Adrenal gland (tissue), 12 donors: ENCODE data around the gene WDR26. TPM values are rescaled to one million over a fixed set of nuclear protein-coding genes. Genes with fewer than 3 reads are reported as not detected.

Source experiments
- DNase-seq, 7 donors: peaks; one replicate each; pipeline ENCODE4 v3.0.0-alpha.2; 2019 to 2020
- H3K27ac ChIP-seq, 5 donors: fragments of 200-600 bp; sonication (generic) in 4 of 5; 1 replicate in 3 of 5; 2 replicates in 2 of 5; pipeline versions ENCODE4 v1.5.1 to v1.8.0; 2016 to 2020; ENCODE audit warnings: mild to moderate bottlenecking in 1 of 5
- H3K27me3 ChIP-seq: fragments of 200-600 bp; 2 replicates; pipeline ENCODE4 v1.8.0; 2021
- H3K36me3 ChIP-seq, 2 donors: fragments of 200-600 bp; replicated peaks in 1 of 2; 1 replicate in 1 of 2; 2 replicates in 1 of 2; pipeline versions ENCODE4 v1.5.1 to v1.8.0; 2018 to 2022
- H3K4me1 ChIP-seq, 2 donors: fragments of 200-600 bp; replicated peaks in 1 of 2; 1 replicate in 1 of 2; 2 replicates in 1 of 2; pipeline versions ENCODE4 v1.5.1 to v1.8.0; 2018 to 2021
- H3K4me3 ChIP-seq, 4 donors: fragments of 200-600 bp; sonication (generic) in 3 of 4; one replicate each; pipeline ENCODE4 v1.5.1; 2016 to 2018
- H3K9me3 ChIP-seq, 3 donors: fragments of 200-600 bp; sonication (generic) in 1 of 3; replicated peaks in 1 of 3; 1 replicate in 2 of 3; 2 replicates in 1 of 3; pipeline versions ENCODE4 v1.5.1 to v1.8.0; 2016 to 2021
- POLR2A ChIP-seq, 2 donors: fragments of 450-650 bp; IDR thresholded peaks; one replicate each; pipeline ENCODE4 v1.6.1; 2017; ENCODE audit warnings: antibody characterized with exemption in 2 of 2, mild to moderate bottlenecking in 2 of 2, moderate library complexity in 1 of 2
- WGBS, 4 donors: extraction: QIAGEN DNeasy Blood & Tissue Kit in 2 of 4; methylation state at CpG; one replicate each; pipeline versions ENCODE4 v1.1.5 to v1.1.7; 2013 to 2017; 5-methylcytosine and 5-hydroxymethylcytosine counted together
- intact Hi-C, 2 donors: fragments of 100-400 bp; cut with DNase I; formaldehyde crosslinking; loops; one replicate each; pipeline versions ENCODE4 v1.14.1 to v1.15.0; 2022 to 2023
- polyA plus RNA-seq, 3 donors: library from polyadenylated mRNA; stranded (reverse); fragments of 200-250 nt in 2 of 3; fragments of 350-450 nt in 1 of 3; fragmentation: Illumina TruSeq in 1 of 3; extraction: RNeasy Lipid Tissue Mini Kit (QIAGEN cat#74804) in 1 of 3; gene quantifications; one replicate each; pipeline ENCODE4 v1.2.3, GENCODE V29; 2013 to 2014
- total RNA-seq, 9 donors: library from RNA; depleted of rRNA in 4 of 9; stranded (reverse); fragments of >200 nt in 4 of 9; fragments of 120-200 nt in 1 of 9; fragmentation: NEBNext Ultra II Directional in 1 of 9; extraction: Animal tissue kit (Norgen Biotek cat#: 25700) in 1 of 9; gene quantifications; one replicate each; pipeline versions ENCODE4 v1.1.0 to v1.2.4, GENCODE V29; 2013 to 2023
- TF ChIP-seq, protein P1 (sequence below), 6 experiments: fragments of 450-650 bp in 4 of 6; fragments of 200-600 bp in 2 of 6; sonication (generic) in 1 of 6; IDR thresholded peaks; 1 replicate in 5 of 6; 2 replicates in 1 of 6; pipeline versions ENCODE4 v1.5.1 to v1.8.0; 2016 to 2021; ENCODE audit warnings: antibody characterized with exemption in 6 of 6, mild to moderate bottlenecking in 2 of 6, moderate library complexity in 1 of 6
- donor health status: healthy with polysubstance abuse.
- donor health status: Bipolar disorder and iron deficiency.
- donor health status: DM: yes; HTN: yes; CAD: no.
- donor health status: DM: no; HTN: no; CAD: no.
- donor health status: DM: no; HTN: no; CAD: no.
- donor health status: DM: yes; HTN: yes; CAD: no.

The WDR26 gene
- total and polyA plus RNA-seq, 12 donors: 25.6 to 92.0 (median 71.2) TPM

DNA sequence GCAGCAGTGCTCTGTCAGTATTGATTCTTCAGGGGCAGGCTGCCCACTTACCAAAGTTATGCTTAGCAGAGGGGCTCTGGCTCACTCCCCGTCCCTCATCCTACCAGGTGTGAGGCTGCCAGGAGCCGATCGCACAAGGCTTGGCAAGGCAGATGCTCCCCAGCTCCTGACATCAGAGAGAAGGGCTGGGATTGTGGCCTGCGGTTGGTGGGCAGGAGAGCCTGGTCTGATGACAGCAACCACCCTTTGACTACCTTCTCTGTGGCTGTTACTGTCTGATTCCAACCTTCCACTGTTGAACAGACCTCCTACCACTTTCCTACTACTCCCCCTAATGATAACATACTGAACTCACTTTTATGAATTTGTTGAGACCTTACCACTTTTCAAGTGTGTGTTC, 23.7 kb upstream of the WDR26 start:
- H3K4me3 ChIP-seq: no peak overlapping the region
- peak in 1 of 7 donors; percentile 12 for DNase-seq
- no peaks in the 10 kb centered on the region for H3K36me3 ChIP-seq
- peak overlapping the region in 1 of 5 donors; percentile 70 for H3K27ac ChIP-seq
- 89 to 94% (median 92%) methylated on average over 3 to 4 of the region's 4 CpGs for WGBS, 4 donors
- H3K4me1 ChIP-seq: peaks cover 7 to 15% of the 10 kb centered on the region in 2 donors
- no peaks in the 10 kb centered on the region for H3K9me3 ChIP-seq
- TF ChIP-seq POLR2A (IDR thresholded peaks at IDR 0.05): no peak
- TF ChIP-seq, protein P1, sequence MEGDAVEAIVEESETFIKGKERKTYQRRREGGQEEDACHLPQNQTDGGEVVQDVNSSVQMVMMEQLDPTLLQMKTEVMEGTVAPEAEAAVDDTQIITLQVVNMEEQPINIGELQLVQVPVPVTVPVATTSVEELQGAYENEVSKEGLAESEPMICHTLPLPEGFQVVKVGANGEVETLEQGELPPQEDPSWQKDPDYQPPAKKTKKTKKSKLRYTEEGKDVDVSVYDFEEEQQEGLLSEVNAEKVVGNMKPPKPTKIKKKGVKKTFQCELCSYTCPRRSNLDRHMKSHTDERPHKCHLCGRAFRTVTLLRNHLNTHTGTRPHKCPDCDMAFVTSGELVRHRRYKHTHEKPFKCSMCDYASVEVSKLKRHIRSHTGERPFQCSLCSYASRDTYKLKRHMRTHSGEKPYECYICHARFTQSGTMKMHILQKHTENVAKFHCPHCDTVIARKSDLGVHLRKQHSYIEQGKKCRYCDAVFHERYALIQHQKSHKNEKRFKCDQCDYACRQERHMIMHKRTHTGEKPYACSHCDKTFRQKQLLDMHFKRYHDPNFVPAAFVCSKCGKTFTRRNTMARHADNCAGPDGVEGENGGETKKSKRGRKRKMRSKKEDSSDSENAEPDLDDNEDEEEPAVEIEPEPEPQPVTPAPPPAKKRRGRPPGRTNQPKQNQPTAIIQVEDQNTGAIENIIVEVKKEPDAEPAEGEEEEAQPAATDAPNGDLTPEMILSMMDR (IDR thresholded peaks at IDR 0.05): no peak
- intact Hi-C loops: loop anchor here in 1 of 2 donors (10.0 kb wide), 1 partner anchor 83 kb away; no protein-coding TSS in a partner anchor
- H3K27me3 ChIP-seq: no peaks in the 10 kb centered on the region

DNA sequence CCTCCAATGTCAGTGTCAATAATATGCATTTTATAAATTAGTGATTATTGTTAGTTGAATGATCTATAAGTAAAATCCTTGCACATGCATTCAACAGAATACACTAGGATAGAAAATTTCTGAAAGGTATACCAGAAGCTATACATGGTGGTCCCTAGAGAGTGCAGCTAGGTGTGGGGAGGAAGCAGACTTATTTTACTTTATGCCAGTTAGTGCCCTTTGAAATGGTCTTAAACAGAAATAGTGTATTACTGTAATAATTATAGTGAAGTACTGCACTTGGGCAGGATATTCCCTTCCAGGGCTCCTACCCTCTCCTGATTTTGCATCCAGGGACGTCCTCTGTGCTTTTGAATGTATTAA, 23.2 kb upstream of the WDR26 start:
- Histone ChIP-seq H3K4me1 (peaks cover 7 to 15% of the 10 kb centered on the region in 2 donors), H3K4me3 (no peak overlapping the region), H3K36me3 (no peaks in the 10 kb centered on the region), H3K9me3 (no peaks in the 10 kb centered on the region), H3K27me3 (no peaks in the 10 kb centered on the region), H3K27ac (peak overlapping the region in 3 of 5 donors; percentile 71 to 85 (median 79))
- DNase-seq: no peak
- intact Hi-C loops: loop anchor here in 1 of 2 donors (10.0 kb wide), 1 partner anchor 83 kb away; no protein-coding TSS in a partner anchor
- 77 to 96% (median 87%) methylated on average over 1 of the region's 1 CpG for WGBS, 4 donors
- no peak for TF ChIP-seq POLR2A (IDR thresholded peaks at IDR 0.05)
- TF ChIP-seq, protein P1 (IDR thresholded peaks at IDR 0.05): peak in 1 of 6 experiments; percentile 20

DNA sequence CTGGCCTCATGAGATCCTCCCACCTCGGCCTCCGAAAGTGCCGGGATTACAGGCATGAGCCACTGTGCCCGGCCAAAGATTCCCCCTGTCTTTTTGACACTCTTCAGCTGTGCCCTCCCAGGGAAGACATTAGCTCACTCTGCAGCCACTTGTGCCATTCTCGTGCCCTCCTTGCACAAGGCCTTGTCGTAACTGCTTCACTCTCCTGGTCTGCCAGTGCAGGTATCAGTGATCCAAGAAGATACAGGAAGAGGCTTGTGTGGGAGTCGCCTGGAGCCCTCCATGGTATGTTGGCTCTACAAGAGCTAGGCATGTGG, 22.0 kb upstream of the WDR26 start:
- Histone ChIP-seq H3K9me3 (no peaks in the 10 kb centered on the region), H3K27me3 (no peaks in the 10 kb centered on the region), H3K4me3 (no peak overlapping the region), H3K27ac (peak overlapping the region; percentile 71 to 95 (median 79)), H3K4me1 (peaks cover 7 to 15% of the 10 kb centered on the region in 2 donors), H3K36me3 (no peaks in the 10 kb centered on the region)
- intact Hi-C loops: loop anchor here in 1 of 2 donors (10.0 kb wide), 1 partner anchor 82 kb away; no protein-coding TSS in a partner anchor
- DNase-seq: peak in 1 of 7 donors; percentile 2
- TF ChIP-seq, protein P1 (IDR thresholded peaks at IDR 0.05): no peak
- no peak for TF ChIP-seq POLR2A (IDR thresholded peaks at IDR 0.05)
- 85 to 94% (median 93%) methylated on average over 6 to 7 of the region's 7 CpGs for WGBS, 4 donors

DNA sequence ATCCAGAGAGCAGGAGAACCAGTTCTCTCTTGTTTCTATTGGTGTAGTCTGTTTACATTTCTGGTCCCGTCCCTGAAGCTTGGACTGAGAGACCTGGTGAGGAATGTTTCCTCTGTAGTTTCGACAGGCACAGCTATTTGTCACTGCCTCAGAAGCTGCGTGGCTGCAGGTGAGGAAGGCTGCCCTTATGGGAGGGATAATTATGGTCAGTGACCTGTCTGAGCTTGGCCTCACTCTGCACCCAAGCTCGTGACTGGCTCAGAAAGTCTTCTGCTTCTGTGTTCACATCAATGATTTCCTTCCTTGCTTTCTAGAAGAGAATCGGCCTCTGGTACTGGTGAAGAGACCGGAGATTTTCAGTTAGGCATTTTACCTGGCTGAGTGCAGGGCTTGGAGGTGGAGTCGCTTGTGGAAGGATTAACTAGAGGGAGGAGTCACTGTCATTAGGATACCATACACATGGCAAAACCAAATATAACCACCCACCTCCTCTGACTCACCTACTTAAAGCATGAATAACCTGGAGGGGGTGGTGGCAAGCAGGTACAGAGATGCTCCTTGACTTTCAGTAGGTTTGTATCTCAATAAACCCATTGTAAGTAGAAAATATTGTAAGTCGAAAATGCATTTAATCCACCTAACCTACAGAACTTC, 19.9 kb upstream of the WDR26 start:
- intact Hi-C loops: loop anchor here in 1 of 2 donors (10.0 kb wide), 1 partner anchor 80 kb away; no protein-coding TSS in a partner anchor
- Histone ChIP-seq H3K9me3 (no peaks in the 10 kb centered on the region), H3K36me3 (no peaks in the 10 kb centered on the region), H3K4me3 (no peak overlapping the region), H3K27me3 (no peaks in the 10 kb centered on the region), H3K4me1 (peaks cover 7 to 15% of the 10 kb centered on the region in 2 donors), H3K27ac (no peak overlapping the region)
- TF ChIP-seq, protein P1 (IDR thresholded peaks at IDR 0.05): no peak
- TF ChIP-seq POLR2A (IDR thresholded peaks at IDR 0.05): no peak
- no peak for DNase-seq
- 81 to 91% (median 89%) methylated on average over 8 of the region's 8 CpGs for WGBS, 4 donors
